Measurements from ENCODE around the gene PDZD2. TPM values are rescaled to one million over a fixed set of nuclear protein-coding genes. Genes with fewer than 3 reads are reported as not detected.

PDZD2 gene
- total and polyA plus RNA-seq, 2 donors (not counting 3 experiments of a cell fraction or from before 2014, with no cell fraction given), result 0.66 to 6.9 TPM

- Histone ChIP-seq H3K79me2 (ENCODE audit: control insufficient read depth, insufficient read depth, low read length) (no peaks in the 10 kb centered on the region), H3K36me3 (ENCODE audit: control insufficient read depth in 2 of 2, extremely low read depth in 1 of 2, insufficient read depth in 2 of 2, low read length in 2 of 2) (no peaks in the 10 kb centered on the region)
- POLR2A ChIA-PET, result no interaction called here
Observed at GRCh38 chr5:31867219-31867618, 228.3 kb downstream of the PDZD2 start.

GRCh38 chr5:31880449-31880848, 241.5 kb downstream of the PDZD2 start:
- no peak overlapping the region for H3K4me3 ChIP-seq (replicated peaks in 1 of 3; ENCODE audit: insufficient read depth in 1 of 3, low read depth in 1 of 3, low read length in 3 of 3)
- no peaks in the 10 kb centered on the region for H3K9me1 ChIP-seq (replicated peaks; ENCODE audit: control insufficient read depth, extremely low read depth, insufficient read depth, low read length)
- H3K27ac ChIP-seq (ENCODE audit: insufficient read depth, low read depth, low read length), result no peak overlapping the region
- DNase-seq (ENCODE audit: low read depth, low spot score), result no peak
- H3K9me3 ChIP-seq (replicated peaks; ENCODE audit: control insufficient read depth, insufficient read depth, low read length), result no peaks in the 10 kb centered on the region
- no peaks in the 10 kb centered on the region for H3K4me1 ChIP-seq (ENCODE audit: control insufficient read depth, extremely low read depth, insufficient read depth, low read length)
- no peak overlapping the region for H3K9ac ChIP-seq (replicated peaks; ENCODE audit: extremely low read depth, insufficient read depth, low read length)
- no TSS peak for BruUV-seq (replicated peaks)
- no peaks in the 10 kb centered on the region for H4K20me1 ChIP-seq (replicated peaks; ENCODE audit: control insufficient read depth, extremely low read depth, insufficient read depth, low read length)
- FAIRE-seq, result no peak
- ChIA-PET POLR2A (interaction anchor here (0.6 kb wide), 1 partner anchor 281 kb away, joined by 4 read pairs; no protein-coding TSS in a partner anchor), CTCF (interaction anchor here (1.0 to 1.1 kb wide), 2 partner anchors 13 to 196 kb away, joined by 3 read pairs; no protein-coding TSS in a partner anchor)
- dilution Hi-C loops (cut with MboI; ENCODE audit: extremely low pct_ligation_motif_present, low sequenced_read_pairs) (no loop called here), intact Hi-C loops (cut with micrococcal nuclease) (no loop called here)
- no peaks in the 10 kb centered on the region for H3K79me2 ChIP-seq (ENCODE audit: control insufficient read depth, insufficient read depth, low read length)
- H3K27me3 ChIP-seq (ENCODE audit: control insufficient read depth in 2 of 2, insufficient read depth in 2 of 2, low read length in 2 of 2), result no peaks in the 10 kb centered on the region
- H3K36me3 ChIP-seq (ENCODE audit: control insufficient read depth in 2 of 2, extremely low read depth in 1 of 2, insufficient read depth in 2 of 2, low read length in 2 of 2), result no peaks in the 10 kb centered on the region
- no peak overlapping the region for H3K4me2 ChIP-seq (ENCODE audit: insufficient read depth, low read length)
- no peak overlapping the region for H2AFZ ChIP-seq (ENCODE audit: low read depth, low read length)
- TF ChIP-seq CTCF (IDR thresholded peaks at IDR 0.05; ENCODE audit: extremely low read depth in 1 of 2, insufficient read depth in 1 of 2, low read depth in 1 of 2, low read length in 2 of 2) (no peak), MAX (IDR thresholded peaks at IDR 0.05; ENCODE audit: insufficient read depth, insufficient read length) (no peak), MYC (IDR thresholded peaks at IDR 0.05; ENCODE audit: low read depth, low read length) (no peak), JUN (IDR thresholded peaks at IDR 0.05; ENCODE audit: borderline replicate concordance, insufficient read depth, insufficient read length, low read depth) (no peak), POLR2AphosphoS5 (IDR thresholded peaks at IDR 0.05; ENCODE audit: insufficient read depth, low read depth, low read length) (no peak), POLR2A (IDR thresholded peaks at IDR 0.05; ENCODE audit: low read depth, low read length) (no peak), FOS (IDR thresholded peaks at IDR 0.05; ENCODE audit: borderline replicate concordance, insufficient read depth, low read length) (no peak), EZH2 (IDR thresholded peaks at IDR 0.05; ENCODE audit: borderline replicate concordance, low read depth, low read length, severe bottlenecking) (no peak), GATA2 (IDR thresholded peaks at IDR 0.05; ENCODE audit: insufficient read depth, insufficient read length, low read depth, low read length) (no peak)

More at GRCh38 chr5:31867219-31867618, 228.3 kb downstream of the PDZD2 start:
- dilution Hi-C loops (cut with MboI; ENCODE audit: extremely low pct_ligation_motif_present, low sequenced_read_pairs), result no loop called here
- no TSS peak for BruUV-seq (replicated peaks)
- H4K20me1 ChIP-seq (replicated peaks; ENCODE audit: control insufficient read depth, extremely low read depth, insufficient read depth, low read length), result no peaks in the 10 kb centered on the region
- H2AFZ ChIP-seq (ENCODE audit: low read depth, low read length), result no peak overlapping the region
- H3K4me1 ChIP-seq (ENCODE audit: control insufficient read depth, extremely low read depth, insufficient read depth, low read length), result no peaks in the 10 kb centered on the region
- no peaks in the 10 kb centered on the region for H3K9me1 ChIP-seq (replicated peaks; ENCODE audit: control insufficient read depth, extremely low read depth, insufficient read depth, low read length)
- H3K27me3 ChIP-seq (ENCODE audit: control insufficient read depth in 2 of 2, insufficient read depth in 2 of 2, low read length in 2 of 2), result no peaks in the 10 kb centered on the region
- CTCF ChIA-PET, result interaction anchor here (0.9 to 1.1 kb wide), 2 partner anchors 13 to 210 kb away, joined by 3 to 4 read pairs; no protein-coding TSS in a partner anchor
- H3K9me3 ChIP-seq (replicated peaks; ENCODE audit: control insufficient read depth, insufficient read depth, low read length), result no peaks in the 10 kb centered on the region
- DNase-seq (ENCODE audit: low read depth, low spot score), result no peak
- no peak overlapping the region for H3K4me2 ChIP-seq (ENCODE audit: insufficient read depth, low read length)
- intact Hi-C loops (cut with micrococcal nuclease), result no loop called here
- no peak for FAIRE-seq
- H3K27ac ChIP-seq (ENCODE audit: insufficient read depth, low read depth, low read length), result no peak overlapping the region
- H3K4me3 ChIP-seq (replicated peaks in 1 of 3; ENCODE audit: insufficient read depth in 1 of 3, low read depth in 1 of 3, low read length in 3 of 3), result no peak overlapping the region
- TF ChIP-seq JUN (IDR thresholded peaks at IDR 0.05; ENCODE audit: borderline replicate concordance, insufficient read depth, insufficient read length, low read depth) (no peak), POLR2A (IDR thresholded peaks at IDR 0.05; ENCODE audit: low read depth, low read length) (no peak), EZH2 (IDR thresholded peaks at IDR 0.05; ENCODE audit: borderline replicate concordance, low read depth, low read length, severe bottlenecking) (no peak), FOS (IDR thresholded peaks at IDR 0.05; ENCODE audit: borderline replicate concordance, insufficient read depth, low read length) (no peak), MYC (IDR thresholded peaks at IDR 0.05; ENCODE audit: low read depth, low read length) (no peak), POLR2AphosphoS5 (IDR thresholded peaks at IDR 0.05; ENCODE audit: insufficient read depth, low read depth, low read length) (no peak)
- no peak overlapping the region for H3K9ac ChIP-seq (replicated peaks; ENCODE audit: extremely low read depth, insufficient read depth, low read length)

Measured in endothelial cell of umbilical vein (primary cell).